Stimulated activated naive B cell treated with anti-CD40 and anti-IgM and Interleukin-4, amounts not matched to agents 10 μg/mL and 1 μg/mL and 100 μg/mL, for 72 hours (primary cell): Measurements from ENCODE around the gene TRERF1.
"Not testable (repeated sequence)": the region's sequence is repeated elsewhere in the genome, so short reads cannot be mapped to it uniquely, and the experiment has no call there.

Source experiments
- ATAC-seq, 2 donors: fragments of 150-1000 bp; cut with Tn5 transposase; replicated peaks; 2 replicates each; pipeline ENCODE4 v1.10.0; 2021; ENCODE audit warnings: moderate library complexity in 1 of 2
- DNase-seq: peaks from one replicate; pipeline ENCODE4 v3.0.0; 2021
- H3K27ac Mint-ChIP-seq: one replicate; pipeline ENCODE4 v1.8.0; 2022; ENCODE audit warnings: mild to moderate bottlenecking, mixed read lengths
- H3K27me3 Mint-ChIP-seq, 2 donors: one replicate each; pipeline ENCODE4 v1.8.0; 2022; ENCODE audit warnings: mixed read lengths in 2 of 2
- H3K36me3 Mint-ChIP-seq, 2 donors: one replicate each; pipeline ENCODE4 v1.8.0; 2022; ENCODE audit warnings: mixed read lengths in 2 of 2, mild to moderate bottlenecking in 1 of 2
- H3K4me1 Mint-ChIP-seq, 2 donors: one replicate each; pipeline ENCODE4 v1.8.0; 2022; ENCODE audit warnings: mixed read lengths in 2 of 2, mild to moderate bottlenecking in 1 of 2
- H3K4me3 Mint-ChIP-seq, 2 donors: one replicate each; pipeline ENCODE4 v1.8.0; 2022; ENCODE audit warnings: mild to moderate bottlenecking in 2 of 2, mixed read lengths in 2 of 2, moderate library complexity in 1 of 2
- H3K9me3 Mint-ChIP-seq, 2 donors: one replicate each; pipeline ENCODE4 v1.8.0; 2022; ENCODE audit warnings: mixed read lengths in 2 of 2, mild to moderate bottlenecking in 1 of 2

Gene TRERF1

GRCh38 chr6:42212442-42212841 lies 239.3 kb downstream of the TRERF1 start:
- Mint-ChIP-seq H3K9me3 (no peaks in the 10 kb centered on the region), H3K4me1 (peaks cover 13 to 37% of the 10 kb centered on the region in 2 donors), H3K4me3 (no peak overlapping the region), H3K36me3 (peaks cover 5 to 14% of the 10 kb centered on the region in 2 donors), H3K27me3 (no peaks in the 10 kb centered on the region), H3K27ac (no peak overlapping the region)
- DNase-seq = no peak
- no peak for ATAC-seq

GRCh38 chr6:42211726-42212125 lies 240.0 kb downstream of the TRERF1 start:
- Mint-ChIP-seq H3K36me3 (peaks cover 4 to 15% of the 10 kb centered on the region in 2 donors), H3K27ac (no peak overlapping the region), H3K9me3 (no peaks in the 10 kb centered on the region), H3K4me1 (peaks cover 13 to 36% of the 10 kb centered on the region in 2 donors), H3K4me3 (peak overlapping the region in 1 of 2 donors; percentile 9), H3K27me3 (no peaks in the 10 kb centered on the region)
- ATAC-seq (peak; percentile 66 to 67), DNase-seq (no peak)

GRCh38 chr6:42210551-42210950 lies 241.2 kb downstream of the TRERF1 start:
- Mint-ChIP-seq H3K4me1 (peaks cover 6 to 24% of the 10 kb centered on the region in 2 donors), H3K36me3 (peaks cover 6 to 19% of the 10 kb centered on the region in 2 donors), H3K9me3 (no peaks in the 10 kb centered on the region), H3K27ac (no peak overlapping the region), H3K27me3 (no peaks in the 10 kb centered on the region), H3K4me3 (no peak overlapping the region)
- DNase-seq (no peak), ATAC-seq (no peak)

- peaks cover 4 to 14% of the 10 kb centered on the region in 2 donors for H3K4me1 Mint-ChIP-seq
- not testable (repeated sequence) for H3K27ac Mint-ChIP-seq, DNase-seq, H3K9me3 Mint-ChIP-seq, H3K27me3 Mint-ChIP-seq, ATAC-seq, H3K4me3 Mint-ChIP-seq
- H3K36me3 Mint-ChIP-seq = peaks cover 16 to 27% of the 10 kb centered on the region in 2 donors
Measured at GRCh38 chr6:42207559-42207958, 244.2 kb downstream of the TRERF1 start.

- no peak for DNase-seq
- Mint-ChIP-seq H3K36me3 (peaks cover 32 to 43% of the 10 kb centered on the region in 2 donors), H3K27me3 (no peaks in the 10 kb centered on the region), H3K9me3 (peaks cover 0 to 7% of the 10 kb centered on the region in 2 donors), H3K4me1 (peaks cover 0 to 4% of the 10 kb centered on the region in 2 donors), H3K4me3 (no peak overlapping the region), H3K27ac (no peak overlapping the region)
- ATAC-seq = no peak
Measured at GRCh38 chr6:42204768-42205282, 246.9 kb downstream of the TRERF1 start.

GRCh38 chr6:42203183-42203582 lies 248.5 kb downstream of the TRERF1 start:
- no peak for ATAC-seq
- Mint-ChIP-seq H3K4me1 (peaks cover 0 to 4% of the 10 kb centered on the region in 2 donors), H3K9me3 (peaks cover 0 to 7% of the 10 kb centered on the region in 2 donors), H3K27me3 (no peaks in the 10 kb centered on the region), H3K27ac (no peak overlapping the region), H3K4me3 (no peak overlapping the region), H3K36me3 (peaks cover 35 to 44% of the 10 kb centered on the region in 2 donors)
- DNase-seq = no peak

GRCh38 chr6:42202131-42202915 lies 249.4 kb downstream of the TRERF1 start:
- H3K36me3 Mint-ChIP-seq = peaks cover 35 to 42% of the 10 kb centered on the region in 2 donors
- not testable (repeated sequence) for H3K4me3 Mint-ChIP-seq, DNase-seq, H3K27ac Mint-ChIP-seq, H3K4me1 Mint-ChIP-seq, ATAC-seq, H3K27me3 Mint-ChIP-seq, H3K9me3 Mint-ChIP-seq

- Mint-ChIP-seq H3K27me3 (no peaks in the 10 kb centered on the region), H3K4me1 (peaks cover 4 to 5% of the 10 kb centered on the region in 2 donors), H3K9me3 (peaks cover 0 to 7% of the 10 kb centered on the region in 2 donors), H3K27ac (no peak overlapping the region), H3K36me3 (peaks cover 35 to 44% of the 10 kb centered on the region in 2 donors), H3K4me3 (no peak overlapping the region)
- no peak for ATAC-seq
- no peak for DNase-seq
Measured at GRCh38 chr6:42201382-42201781, 250.3 kb downstream of the TRERF1 start.

- peaks cover 0 to 7% of the 10 kb centered on the region in 2 donors for H3K9me3 Mint-ChIP-seq
- no peak for DNase-seq
Measured at GRCh38 chr6:42200035-42200434, 251.7 kb downstream of the TRERF1 start.

GRCh38 chr6:42199106-42199981 lies 252.4 kb downstream of the TRERF1 start:
- ATAC-seq = peak; percentile 45 to 47
- H3K36me3 Mint-ChIP-seq = peaks cover 22 to 33% of the 10 kb centered on the region in 2 donors
- DNase-seq = no peak

More at GRCh38 chr6:42200035-42200434, 251.7 kb downstream of the TRERF1 start:
- no peaks in the 10 kb centered on the region for H3K27me3 Mint-ChIP-seq
- peaks cover 28 to 37% of the 10 kb centered on the region in 2 donors for H3K36me3 Mint-ChIP-seq
- peaks cover 6% of the 10 kb centered on the region in 2 donors for H3K4me1 Mint-ChIP-seq
- no peak overlapping the region for H3K27ac Mint-ChIP-seq
- no peak overlapping the region for H3K4me3 Mint-ChIP-seq
- no peak for ATAC-seq

GRCh38 chr6:42197555-42198362 lies 254.0 kb downstream of the TRERF1 start:
- ATAC-seq (no peak), DNase-seq (no peak)
- H3K27ac Mint-ChIP-seq = no peak overlapping the region
- H3K9me3 Mint-ChIP-seq = peaks cover 0 to 7% of the 10 kb centered on the region in 2 donors
- peaks cover 22 to 33% of the 10 kb centered on the region in 2 donors for H3K36me3 Mint-ChIP-seq
- peaks cover 6 to 7% of the 10 kb centered on the region in 2 donors for H3K4me1 Mint-ChIP-seq
- no peaks in the 10 kb centered on the region for H3K27me3 Mint-ChIP-seq
- no peak overlapping the region for H3K4me3 Mint-ChIP-seq

More at GRCh38 chr6:42199106-42199981, 252.4 kb downstream of the TRERF1 start:
- Mint-ChIP-seq H3K4me1 (peaks cover 6% of the 10 kb centered on the region in 2 donors), H3K9me3 (peaks cover 0 to 7% of the 10 kb centered on the region in 2 donors), H3K27me3 (no peaks in the 10 kb centered on the region), H3K4me3 (no peak overlapping the region), H3K27ac (no peak overlapping the region)

- ATAC-seq (peak; percentile 45 to 46), DNase-seq (no peak)
- no peak overlapping the region for H3K27ac Mint-ChIP-seq
- peaks cover 19 to 27% of the 10 kb centered on the region in 2 donors for H3K36me3 Mint-ChIP-seq
- no peaks in the 10 kb centered on the region for H3K27me3 Mint-ChIP-seq
- H3K4me1 Mint-ChIP-seq = peaks cover 4 to 6% of the 10 kb centered on the region in 2 donors
- no peak overlapping the region for H3K4me3 Mint-ChIP-seq
- H3K9me3 Mint-ChIP-seq = peaks cover 0 to 4% of the 10 kb centered on the region in 2 donors
Measured at GRCh38 chr6:42195415-42195814, 256.3 kb downstream of the TRERF1 start.

GRCh38 chr6:42194056-42194455 lies 257.7 kb downstream of the TRERF1 start:
- DNase-seq (no peak), ATAC-seq (no peak)
- peaks cover 12 to 15% of the 10 kb centered on the region in 2 donors for H3K36me3 Mint-ChIP-seq
- H3K4me1 Mint-ChIP-seq = peaks cover 3 to 6% of the 10 kb centered on the region in 2 donors
- no peak overlapping the region for H3K4me3 Mint-ChIP-seq
- no peaks in the 10 kb centered on the region for H3K27me3 Mint-ChIP-seq
- no peak overlapping the region for H3K27ac Mint-ChIP-seq
- H3K9me3 Mint-ChIP-seq = no peaks in the 10 kb centered on the region
